H1 (cell line): Measurements from ENCODE around the gene OGN.

Experiments used
- ATF2 ChIP-seq: IDR thresholded peaks from 2 replicates; pipeline ENCODE4 v1.6.1; 2012; ENCODE audit warnings: low read length, inconsistent platforms
- CREB1 ChIP-seq: IDR thresholded peaks from 2 replicates; pipeline ENCODE4 v1.6.1; 2012; ENCODE audit warnings: inconsistent platforms
- EZH2 ChIP-seq: fragments of 200-600 bp; sonication (generic); IDR thresholded peaks from 2 replicates; pipeline ENCODE4 v1.7.1; 2012; ENCODE audit warnings: low read depth, mild to moderate bottlenecking, moderate library complexity, low read length, inconsistent platforms; ENCODE audit not compliant: severe bottlenecking
- HDAC6 ChIP-seq: IDR thresholded peaks from one replicate; pipeline ENCODE4 v1.7.1; 2012; ENCODE audit warnings: low read depth, mild to moderate bottlenecking, inconsistent platforms, low read length, moderate library complexity
- PHF8 ChIP-seq: fragments of 200-600 bp; sonication (generic); conservative IDR thresholded peaks from 2 replicates; pipeline ENCODE4 v1.7.1; 2012; ENCODE audit warnings: low read depth, mild to moderate bottlenecking, inconsistent platforms, low read length, moderate library complexity
- POLR2AphosphoS5 ChIP-seq: IDR thresholded peaks from 2 replicates; pipeline ENCODE4 v1.6.1; 2011; ENCODE audit warnings: low read depth, low read length
- RAD21 ChIP-seq, 2 experiments: IDR thresholded peaks in 1 of 2; conservative IDR thresholded peaks in 1 of 2; 2 replicates each; pipeline ENCODE4 v1.6.1; 2011; ENCODE audit warnings: low read depth in 2 of 2, low read length in 2 of 2, improper control_type of control experiment in 1 of 2, inconsistent platforms in 1 of 2, mild to moderate bottlenecking in 1 of 2, moderate library complexity in 1 of 2
- SP1 ChIP-seq: IDR thresholded peaks from 2 replicates; pipeline ENCODE4 v1.6.1; 2011; ENCODE audit warnings: low read depth, low read length
- TBP ChIP-seq: IDR thresholded peaks from 2 replicates; pipeline ENCODE4 v1.6.1; 2011; ENCODE audit warnings: low read depth, low read length, improper control_type of control experiment
- YY1 ChIP-seq: IDR thresholded peaks from 2 replicates; pipeline ENCODE4 v1.6.1; 2011; ENCODE audit warnings: low read depth, mild to moderate bottlenecking, low read length
- TF ChIP-seq, protein P1 (sequence below), 3 experiments: IDR thresholded peaks; 1 replicate in 2 of 3; 2 replicates in 1 of 3; pipeline versions ENCODE4 v1.5.1 to v1.6.1; 2011; ENCODE audit warnings: low read length in 3 of 3, mild to moderate bottlenecking in 3 of 3, inconsistent platforms in 2 of 3, low read depth in 1 of 3, moderate library complexity in 1 of 3; ENCODE audit not compliant: insufficient read depth in 1 of 3; ENCODE audit errors: control extremely low read depth in 1 of 3

GRCh38 chr9:92406477-92406876 lies 2.1 kb upstream of the OGN start:
- TF ChIP-seq, protein P1, sequence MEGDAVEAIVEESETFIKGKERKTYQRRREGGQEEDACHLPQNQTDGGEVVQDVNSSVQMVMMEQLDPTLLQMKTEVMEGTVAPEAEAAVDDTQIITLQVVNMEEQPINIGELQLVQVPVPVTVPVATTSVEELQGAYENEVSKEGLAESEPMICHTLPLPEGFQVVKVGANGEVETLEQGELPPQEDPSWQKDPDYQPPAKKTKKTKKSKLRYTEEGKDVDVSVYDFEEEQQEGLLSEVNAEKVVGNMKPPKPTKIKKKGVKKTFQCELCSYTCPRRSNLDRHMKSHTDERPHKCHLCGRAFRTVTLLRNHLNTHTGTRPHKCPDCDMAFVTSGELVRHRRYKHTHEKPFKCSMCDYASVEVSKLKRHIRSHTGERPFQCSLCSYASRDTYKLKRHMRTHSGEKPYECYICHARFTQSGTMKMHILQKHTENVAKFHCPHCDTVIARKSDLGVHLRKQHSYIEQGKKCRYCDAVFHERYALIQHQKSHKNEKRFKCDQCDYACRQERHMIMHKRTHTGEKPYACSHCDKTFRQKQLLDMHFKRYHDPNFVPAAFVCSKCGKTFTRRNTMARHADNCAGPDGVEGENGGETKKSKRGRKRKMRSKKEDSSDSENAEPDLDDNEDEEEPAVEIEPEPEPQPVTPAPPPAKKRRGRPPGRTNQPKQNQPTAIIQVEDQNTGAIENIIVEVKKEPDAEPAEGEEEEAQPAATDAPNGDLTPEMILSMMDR (IDR thresholded peaks at IDR 0.05; ENCODE audit: control extremely low read depth in 1 of 3, insufficient read depth in 1 of 3, low read depth in 1 of 3, low read length in 3 of 3), result no peak
- TF ChIP-seq SP1, result no peak
- no peak for TF ChIP-seq ATF2
- TF ChIP-seq CREB1, result no peak
- TF ChIP-seq EZH2, result no peak
- no peak for TF ChIP-seq YY1
- TF ChIP-seq POLR2AphosphoS5, result no peak
- no peak for TF ChIP-seq PHF8
- no peak for TF ChIP-seq TBP
- no peak for TF ChIP-seq RAD21 (IDR thresholded peaks at IDR 0.05 in 1 of 2, conservative IDR thresholded peaks at IDR 0.05 in 1 of 2; ENCODE audit: low read depth in 2 of 2, low read length in 2 of 2)
- TF ChIP-seq HDAC6, result no peak
